ENCODE data around the gene ADGRF1.
"Not testable (repeated sequence)": the region's sequence is repeated elsewhere in the genome, so short reads cannot be mapped to it uniquely, and the experiment has no call there.

Gene ADGRF1

DNA sequence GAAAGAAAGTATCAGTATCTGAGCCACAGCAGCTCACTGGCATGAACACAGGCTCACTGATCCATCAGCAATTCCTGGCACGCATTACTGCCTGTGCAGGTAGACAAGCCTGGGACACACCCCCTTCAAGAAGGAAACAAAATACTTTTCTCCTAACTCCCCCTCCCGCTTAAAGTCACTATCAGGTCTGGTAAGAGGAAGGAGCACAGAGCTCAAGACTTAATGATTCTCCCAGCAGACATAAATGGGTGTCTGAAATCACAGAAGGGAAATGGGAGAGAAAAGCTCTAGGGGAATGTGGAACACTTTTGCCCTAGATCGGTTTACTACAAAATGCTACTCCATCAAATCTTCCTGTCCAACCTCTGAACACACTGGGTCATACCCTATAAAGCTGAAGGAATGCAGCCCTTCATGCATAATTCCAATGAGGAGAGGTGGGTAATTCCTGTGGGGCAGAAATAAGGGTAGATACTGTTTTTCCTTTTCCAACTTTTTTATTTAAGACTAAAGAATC is at the start of gene ADGRF1:
TSS of gene ADGRF1 (minus strand) at position 58 of the 517 bp plus-strand sequence. CDS start 13,271 bp downstream, outside the sequence.
- no peak for DNase-seq (ENCODE audit: low read depth in 2 of 2)

DNA sequence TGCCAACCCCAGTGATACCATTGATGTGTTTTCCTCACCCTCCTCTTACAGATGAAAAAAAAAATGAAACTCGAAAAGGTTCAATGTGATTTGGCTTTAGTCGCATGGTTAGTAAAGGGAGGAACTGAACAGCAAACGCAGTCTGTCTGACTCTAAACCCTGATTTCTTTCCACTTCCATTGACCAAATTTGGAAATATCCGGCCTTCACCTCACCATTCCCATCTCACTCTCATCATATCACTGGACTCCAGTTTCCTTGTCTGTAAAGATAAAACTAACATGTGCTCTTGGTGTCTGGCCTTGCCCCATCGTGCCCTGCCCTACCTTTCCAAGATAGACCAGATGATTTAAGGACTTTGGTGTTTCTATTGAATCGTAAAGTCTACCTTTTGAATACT is 48.7 kb upstream of the ADGRF1 start:
- no peak for DNase-seq (ENCODE audit: low read depth in 2 of 2)

DNA sequence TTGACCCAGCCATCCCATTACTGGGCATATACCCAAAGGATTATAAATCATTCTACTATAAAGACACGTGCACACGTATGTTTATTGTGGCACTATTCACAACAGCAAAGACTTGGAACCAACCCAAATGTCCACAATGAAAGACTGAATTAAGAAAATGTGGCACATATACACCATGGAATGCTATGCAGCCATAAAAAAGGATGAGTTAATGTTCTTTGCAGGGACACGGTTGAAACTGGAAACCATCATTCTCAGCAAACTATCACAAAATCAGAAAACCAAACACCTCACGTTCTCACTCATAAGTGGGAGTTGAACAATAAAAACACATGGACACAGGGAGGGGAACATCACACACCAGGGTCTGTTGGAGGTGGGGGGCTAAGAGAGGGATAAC is 47.3 kb upstream of the ADGRF1 start:
- not testable (repeated sequence) for DNase-seq (ENCODE audit: low read depth in 2 of 2)

DNA sequence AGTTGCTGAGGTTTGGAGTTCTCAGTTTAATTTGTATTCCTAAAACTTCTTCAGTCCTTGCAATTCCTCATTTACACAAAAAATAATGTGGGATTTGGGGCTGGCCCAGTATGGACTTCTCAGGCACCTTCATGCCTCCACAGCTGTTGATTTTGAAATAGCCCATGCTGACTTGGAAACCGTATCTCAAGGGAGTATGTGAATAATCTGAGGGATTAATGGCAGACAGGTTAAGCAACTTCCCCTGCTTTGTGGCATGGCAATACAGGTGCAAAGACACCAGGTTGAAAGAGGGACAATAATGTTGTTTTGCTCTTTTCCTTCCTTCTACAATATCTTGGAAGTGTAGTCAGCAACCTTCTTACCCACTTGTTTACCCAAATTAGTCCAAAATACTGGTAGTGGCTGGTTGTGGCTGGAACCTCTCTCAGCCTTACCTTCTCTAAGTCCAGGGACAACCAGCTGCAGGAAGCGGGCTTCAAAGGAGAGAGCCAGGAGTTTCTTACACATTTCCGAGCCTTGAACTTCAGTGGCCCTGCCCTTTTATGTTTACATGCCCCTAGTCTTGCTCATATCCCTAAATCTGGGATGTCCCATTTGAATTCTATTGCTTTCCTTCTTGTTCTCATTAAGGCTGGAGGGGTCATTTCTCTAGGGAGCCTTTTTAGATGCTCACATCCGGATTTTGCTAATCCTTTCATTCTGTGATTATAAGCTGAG is 44.1 kb upstream of the ADGRF1 start:
- DNase-seq (ENCODE audit: low read depth in 2 of 2), result no peak

DNA sequence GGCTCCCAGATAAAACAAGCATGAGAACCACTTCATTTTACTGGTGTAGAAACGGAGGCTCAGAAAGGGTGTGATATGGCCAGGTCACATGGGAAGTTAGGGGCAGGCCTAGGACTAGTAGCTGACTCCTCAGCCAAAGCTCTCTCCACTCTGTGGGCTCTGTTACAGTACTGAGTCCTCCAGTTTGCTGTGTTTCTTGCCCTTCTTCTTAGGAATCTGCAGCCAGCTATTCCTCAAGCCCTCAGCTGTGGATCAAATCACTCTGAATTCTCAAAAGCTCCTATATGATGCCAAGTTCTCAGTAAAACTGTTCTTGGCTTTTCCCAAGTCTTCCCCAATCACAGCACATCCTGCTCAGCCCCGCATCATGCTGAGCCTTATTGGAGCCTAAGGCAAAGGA is 42.5 kb upstream of the ADGRF1 start:
- DNase-seq (ENCODE audit: low read depth in 2 of 2), result no peak

GRCh38 chr6:47083586-47084047 is 41.5 kb upstream of the ADGRF1 start:
- DNase-seq (ENCODE audit: low read depth in 2 of 2), result no peak

GRCh38 chr6:47080083-47080596 is 38.0 kb upstream of the ADGRF1 start:
- DNase-seq (ENCODE audit: low read depth in 2 of 2), result no peak

DNA sequence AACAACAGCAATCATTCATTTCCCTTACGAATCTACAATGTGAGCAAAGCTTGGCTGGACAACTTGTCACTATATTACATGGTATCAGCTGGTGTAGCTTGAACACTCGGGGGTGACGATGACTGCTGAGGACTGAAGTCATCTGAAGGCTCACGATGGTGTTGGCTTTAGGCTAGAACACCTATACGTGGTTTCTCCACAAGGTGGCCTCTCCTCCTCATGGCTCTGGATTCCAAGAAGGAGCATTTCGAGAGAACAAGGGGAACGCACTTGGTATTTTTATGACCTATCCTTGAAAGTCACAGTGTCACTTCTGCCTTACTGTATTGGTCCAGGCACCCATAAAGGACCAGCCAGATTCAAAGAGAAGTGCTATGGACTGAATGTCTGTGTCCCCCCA is 37.5 kb upstream of the ADGRF1 start:
- DNase-seq (ENCODE audit: low read depth in 2 of 2), result no peak

DNA sequence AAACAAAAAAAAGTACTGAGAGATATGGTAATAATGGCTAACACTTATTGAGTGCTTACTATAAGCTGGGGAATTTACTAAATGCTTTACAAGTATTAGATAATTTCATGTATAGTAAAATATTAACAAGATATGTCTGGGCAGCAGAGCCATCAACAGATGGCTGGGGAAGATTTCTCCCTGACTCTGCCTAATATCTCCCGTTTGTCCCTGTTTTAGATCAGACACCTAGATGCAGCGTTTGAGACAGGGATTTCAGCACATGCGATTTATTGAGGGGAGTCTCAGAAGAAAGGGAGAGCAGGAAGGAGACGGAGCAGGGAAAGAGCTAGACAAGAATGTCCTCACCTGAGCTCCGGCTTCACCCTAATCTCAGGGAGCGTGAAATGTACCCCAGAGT is 36.9 kb upstream of the ADGRF1 start:
- no peak for DNase-seq (ENCODE audit: low read depth in 2 of 2)

GRCh38 chr6:47076422-47077344 is 34.6 kb upstream of the ADGRF1 start:
- no peak for DNase-seq (ENCODE audit: low read depth in 2 of 2)

GRCh38 chr6:47075741-47076421 is 33.7 kb upstream of the ADGRF1 start:
- no peak for DNase-seq (ENCODE audit: low read depth in 2 of 2)

- DNase-seq (ENCODE audit: low read depth in 2 of 2), result no peak
Measured at GRCh38 chr6:47075168-47075567, 33.0 kb upstream of the ADGRF1 start.

DNA sequence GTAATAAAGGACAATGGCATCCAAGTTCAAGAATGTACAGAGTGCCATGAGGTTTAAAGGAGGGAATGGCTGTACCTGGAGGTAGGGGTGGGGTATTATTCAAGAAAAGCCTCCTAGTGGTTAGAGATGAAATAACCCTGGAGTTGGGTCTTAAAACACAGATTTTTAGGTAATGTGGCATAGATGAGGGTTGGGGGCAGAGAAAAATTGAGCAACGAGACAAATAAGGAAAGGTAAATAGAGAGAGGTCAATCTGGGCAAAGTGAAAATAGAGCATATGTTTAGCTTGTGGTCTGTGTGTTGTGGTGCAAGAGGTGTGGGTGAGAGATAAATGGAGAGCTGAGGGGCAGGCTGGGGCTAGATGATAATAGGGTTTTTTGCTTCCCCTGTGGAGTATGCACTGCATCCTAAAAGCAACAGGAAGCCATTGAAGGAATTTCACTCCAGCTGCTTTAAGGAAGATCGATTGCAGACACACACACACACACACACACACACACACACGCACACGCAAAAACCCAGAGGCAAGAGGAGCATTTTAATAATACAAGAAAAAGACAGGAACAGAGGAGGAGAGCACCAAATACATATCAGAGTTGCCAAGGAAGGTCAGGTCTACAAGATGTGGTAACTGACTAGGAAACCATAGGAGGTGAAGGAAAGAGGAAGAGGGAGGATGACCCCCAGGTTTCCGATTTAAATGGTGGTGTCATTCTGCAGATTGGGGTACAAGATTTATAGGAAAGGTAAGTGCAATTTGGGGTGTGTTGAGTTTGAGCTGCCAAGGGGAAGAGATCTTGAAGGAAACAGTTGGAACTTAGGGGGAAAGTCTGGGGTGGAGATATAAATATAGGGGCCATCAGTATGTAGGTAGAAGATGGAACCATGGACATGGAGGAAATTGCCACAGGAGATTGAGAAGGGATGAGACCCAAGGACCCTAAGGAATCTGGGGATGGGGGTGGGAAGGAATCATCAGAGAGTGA is 31.3 kb upstream of the ADGRF1 start:
- no peak for DNase-seq (ENCODE audit: low read depth in 2 of 2)

DNA sequence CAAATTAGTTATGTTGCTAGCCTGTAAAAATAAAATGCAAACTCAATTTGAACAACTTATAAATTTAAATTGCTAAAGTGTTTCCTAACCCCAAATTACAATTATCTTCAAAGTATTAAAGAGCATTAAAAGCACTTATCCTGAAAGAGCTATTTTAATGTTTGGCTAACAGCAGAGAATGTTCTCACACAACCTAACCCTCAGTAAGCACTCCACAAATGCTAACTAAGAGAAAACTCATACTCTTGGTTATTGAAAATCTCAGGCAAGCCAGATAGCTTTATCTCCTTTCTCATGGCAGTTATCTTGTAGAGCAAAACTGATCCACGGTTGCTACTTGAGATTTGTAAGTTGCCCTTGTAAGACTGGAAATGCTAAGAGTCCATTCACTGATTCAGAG is 30.5 kb upstream of the ADGRF1 start:
- DNase-seq (ENCODE audit: low read depth in 2 of 2), result no peak

DNA sequence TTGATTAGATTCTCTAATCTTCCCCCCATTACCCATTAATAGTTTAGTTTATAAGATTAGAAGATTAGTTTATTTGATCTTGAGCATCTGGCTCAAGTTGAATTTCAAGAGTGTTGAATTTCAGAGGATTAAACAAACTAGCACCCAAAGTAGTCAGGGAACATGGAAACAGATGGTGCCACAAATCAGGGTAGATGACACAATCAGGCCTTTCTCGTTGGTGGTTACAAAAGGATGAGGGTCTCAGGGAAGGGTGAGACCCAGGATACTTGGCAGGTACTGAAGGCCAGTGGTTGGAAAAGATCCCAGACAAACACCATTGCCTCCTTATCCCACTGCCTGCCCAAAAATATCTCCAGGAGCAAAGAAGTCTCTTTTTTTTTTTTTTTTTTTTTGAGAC is 29.5 kb upstream of the ADGRF1 start:
- no peak for DNase-seq (ENCODE audit: low read depth in 2 of 2)

DNA sequence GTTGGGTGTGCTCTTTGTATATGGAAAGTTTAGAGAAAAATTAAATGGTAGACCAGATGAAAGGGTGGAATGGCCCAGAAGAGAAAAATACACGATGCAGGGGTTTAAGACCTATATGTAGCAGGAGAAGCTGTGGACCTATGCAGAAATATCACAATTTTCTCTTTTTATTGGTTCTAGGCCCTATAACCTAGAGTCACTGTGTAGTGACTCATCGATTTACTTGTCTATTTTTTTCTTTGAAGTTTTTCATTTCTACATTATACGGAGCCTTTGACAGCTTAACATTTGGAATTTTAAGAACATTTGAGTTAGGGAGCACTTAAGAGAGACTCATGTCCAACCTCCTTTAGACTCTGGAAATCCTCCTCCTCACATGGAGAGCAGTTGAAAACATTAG is 28.3 kb upstream of the ADGRF1 start:
- DNase-seq (ENCODE audit: low read depth in 2 of 2), result no peak

DNA sequence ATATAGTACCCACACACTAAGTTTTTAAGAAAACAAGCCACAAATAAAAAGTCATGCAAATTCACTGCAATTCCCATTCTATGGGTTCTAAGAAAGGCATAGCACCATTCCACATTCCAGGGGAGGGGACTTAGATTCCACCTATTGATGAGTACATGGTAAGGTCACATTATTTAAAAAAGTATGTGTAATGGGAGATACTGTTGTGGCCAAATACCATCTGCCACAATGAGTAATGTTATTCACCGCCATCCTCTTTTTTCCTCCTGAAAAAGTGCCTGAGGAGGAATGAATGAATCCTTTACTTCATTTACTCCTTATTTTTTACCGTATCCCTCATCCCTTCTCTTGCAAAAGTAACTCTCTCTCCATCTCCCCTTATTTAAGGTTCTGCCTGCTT is 27.0 kb upstream of the ADGRF1 start:
- no peak for DNase-seq (ENCODE audit: low read depth in 2 of 2)

- no peak for DNase-seq (ENCODE audit: low read depth in 2 of 2)
Measured at GRCh38 chr6:47066418-47066817, 24.3 kb upstream of the ADGRF1 start.

- no peak for DNase-seq (ENCODE audit: low read depth in 2 of 2)
Measured at GRCh38 chr6:47064274-47064673, 22.1 kb upstream of the ADGRF1 start.

GRCh38 chr6:47062346-47062745 is 20.2 kb upstream of the ADGRF1 start:
- no peak for DNase-seq (ENCODE audit: low read depth in 2 of 2)

All from stimulated activated CD8-positive, alpha-beta memory T cell treated with anti-CD3 and anti-CD28 coated beads, Interleukin-15, amount 100 ng/mL, for 48 hours (primary cell).